ENCODE data around the gene PNP.

The PNP gene

GRCh38 chr14:20501346-20501745 lies 32.1 kb downstream of the PNP start:
- TF ChIP-seq, protein P1, sequence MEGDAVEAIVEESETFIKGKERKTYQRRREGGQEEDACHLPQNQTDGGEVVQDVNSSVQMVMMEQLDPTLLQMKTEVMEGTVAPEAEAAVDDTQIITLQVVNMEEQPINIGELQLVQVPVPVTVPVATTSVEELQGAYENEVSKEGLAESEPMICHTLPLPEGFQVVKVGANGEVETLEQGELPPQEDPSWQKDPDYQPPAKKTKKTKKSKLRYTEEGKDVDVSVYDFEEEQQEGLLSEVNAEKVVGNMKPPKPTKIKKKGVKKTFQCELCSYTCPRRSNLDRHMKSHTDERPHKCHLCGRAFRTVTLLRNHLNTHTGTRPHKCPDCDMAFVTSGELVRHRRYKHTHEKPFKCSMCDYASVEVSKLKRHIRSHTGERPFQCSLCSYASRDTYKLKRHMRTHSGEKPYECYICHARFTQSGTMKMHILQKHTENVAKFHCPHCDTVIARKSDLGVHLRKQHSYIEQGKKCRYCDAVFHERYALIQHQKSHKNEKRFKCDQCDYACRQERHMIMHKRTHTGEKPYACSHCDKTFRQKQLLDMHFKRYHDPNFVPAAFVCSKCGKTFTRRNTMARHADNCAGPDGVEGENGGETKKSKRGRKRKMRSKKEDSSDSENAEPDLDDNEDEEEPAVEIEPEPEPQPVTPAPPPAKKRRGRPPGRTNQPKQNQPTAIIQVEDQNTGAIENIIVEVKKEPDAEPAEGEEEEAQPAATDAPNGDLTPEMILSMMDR (IDR thresholded peaks at IDR 0.05), result no peak

- TF ChIP-seq, protein P1 (IDR thresholded peaks at IDR 0.05), result no peak
These were observed 34.7 kb downstream of the PNP start for GRCh38 chr14:20503898-20504297.

GRCh38 chr14:20508367-20508766 lies 39.2 kb downstream of the PNP start:
- TF ChIP-seq, protein P1 (IDR thresholded peaks at IDR 0.05), result no peak

GRCh38 chr14:20512177-20512905 lies 43.1 kb downstream of the PNP start:
- TF ChIP-seq, protein P1 (IDR thresholded peaks at IDR 0.05), result no peak

GRCh38 chr14:20515846-20516245 lies 46.6 kb downstream of the PNP start:
- TF ChIP-seq, protein P1 (IDR thresholded peaks at IDR 0.05), result no peak

DNA sequence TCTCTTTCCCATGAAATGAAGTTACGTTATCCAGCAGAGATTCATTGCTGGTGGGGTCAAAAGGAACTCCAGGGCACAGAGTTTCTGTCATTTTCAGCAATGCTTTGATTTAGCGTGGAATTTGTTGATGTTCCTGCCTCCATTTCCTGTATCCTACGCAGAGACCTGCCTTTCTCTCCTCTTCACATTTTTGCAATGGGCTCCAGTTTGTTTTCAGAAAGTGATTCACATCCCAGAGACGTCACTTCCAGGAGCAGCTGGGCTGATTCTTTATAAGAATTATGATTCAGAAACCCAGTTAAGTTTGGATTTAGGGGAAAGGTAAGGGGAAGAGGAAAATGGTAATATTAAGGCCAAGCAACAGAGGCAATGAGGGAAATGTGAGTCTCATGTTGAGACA lies 47.7 kb downstream of the PNP start:
- TF ChIP-seq, protein P1 (IDR thresholded peaks at IDR 0.05), result no peak

- TF ChIP-seq, protein P1 (IDR thresholded peaks at IDR 0.05), result no peak
These were observed 53.1 kb downstream of the PNP start for GRCh38 chr14:20522332-20522731.

GRCh38 chr14:20524027-20524426 lies 54.8 kb downstream of the PNP start:
- TF ChIP-seq, protein P1 (IDR thresholded peaks at IDR 0.05), result no peak
